Measurements from ENCODE around the gene EML5. TPM values are rescaled to one million over a fixed set of nuclear protein-coding genes. Genes with fewer than 3 reads are reported as not detected.

The EML5 gene
- total and polyA plus RNA-seq, 2 experiments from 2014 or later: 0.18 to 1.6 TPM

DNA sequence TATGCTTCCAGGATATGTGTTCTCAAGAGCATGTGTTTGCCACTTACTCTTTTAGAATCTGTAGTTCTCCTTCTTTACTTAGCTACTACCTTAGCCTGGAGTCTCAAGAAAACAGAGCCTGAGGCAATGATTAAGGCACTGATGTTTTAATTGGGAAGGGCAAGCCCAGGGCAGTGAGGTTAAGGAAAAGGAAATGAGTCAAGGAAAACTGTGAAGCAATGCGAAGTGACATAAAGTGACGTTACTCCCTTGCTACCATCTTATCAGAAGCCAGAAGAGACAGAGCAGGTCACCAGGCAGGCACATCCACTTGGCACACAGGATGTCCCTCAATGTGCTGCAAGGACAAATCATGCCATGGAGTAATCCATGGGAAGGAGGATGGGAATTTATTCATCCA is 11.3 kb upstream of the EML5 start:
- no peaks in the 10 kb centered on the region for H3K9me2 ChIP-seq (ENCODE audit: insufficient read depth)
- H3K27me3 ChIP-seq (ENCODE audit: insufficient read depth): no peaks in the 10 kb centered on the region
- no peaks in the 10 kb centered on the region for H3K36me3 ChIP-seq (ENCODE audit: insufficient read depth)
- no peak overlapping the region for H2AFZ ChIP-seq
- DNase-seq (ENCODE audit: low spot score) (no peak), ATAC-seq (no peak)
- peaks cover 12% of the 10 kb centered on the region; the same call in 2 of the 3 replicates for H3K9me3 Mint-ChIP-seq
- H3K27ac ChIP-seq (ENCODE audit: low read depth): no peak overlapping the region
- H3K4me1 Mint-ChIP-seq: no peaks in the 10 kb centered on the region
- H3K4me1 ChIP-seq (ENCODE audit: insufficient read depth): no peaks in the 10 kb centered on the region
- H3K79me2 ChIP-seq (replicated peaks; ENCODE audit: insufficient read depth): no peaks in the 10 kb centered on the region
- no peaks in the 10 kb centered on the region for H4K20me1 ChIP-seq (replicated peaks; ENCODE audit: insufficient read depth)
- H3K4me2 ChIP-seq: no peak overlapping the region
- peak overlapping the region; percentile 35; the same call in 1 of the 2 replicates for H3K27ac Mint-ChIP-seq
- TF ChIP-seq EZH2 (IDR thresholded peaks at IDR 0.05; ENCODE audit: low read depth, unreplicated experiment): no peak
- TF ChIP-seq STAT1 (IDR thresholded peaks at IDR 0.05; ENCODE audit: unreplicated experiment): no peak
- no peak for TF ChIP-seq ETS1 (IDR thresholded peaks at IDR 0.05)
- no peak for TF ChIP-seq CREB1 (CRISPR knock-in tag; IDR thresholded peaks at IDR 0.05; ENCODE audit: low read depth)
- TF ChIP-seq CTCF (conservative IDR thresholded peaks at IDR 0.05; ENCODE audit: low read depth in 2 of 2): no peak
- TF ChIP-seq ZNF114 (CRISPR knock-in tag; IDR thresholded peaks at IDR 0.05): no peak
- TF ChIP-seq ZNF462 (CRISPR knock-in tag; IDR thresholded peaks at IDR 0.05): no peak
- no peak for TF ChIP-seq POLR2AphosphoS5 (IDR thresholded peaks at IDR 0.05; ENCODE audit: low read depth)
- TF ChIP-seq NANOG (IDR thresholded peaks at IDR 0.05; ENCODE audit: borderline replicate concordance): no peak
- no peak for TF ChIP-seq EZH2phosphoT487 (IDR thresholded peaks at IDR 0.05; ENCODE audit: unreplicated experiment)
- H3K4me3 ChIP-seq: no peak overlapping the region
- H3K27me3 Mint-ChIP-seq (ENCODE audit: insufficient read depth, low read depth, poor library complexity): peaks cover 12% of the 10 kb centered on the region
- no peaks in the 10 kb centered on the region for H3F3A ChIP-seq (replicated peaks; ENCODE audit: low read depth)
- no peak overlapping the region for H3K4me3 Mint-ChIP-seq
- H3K36me3 Mint-ChIP-seq (ENCODE audit: low read depth): peaks cover 5% of the 10 kb centered on the region; the same call in 2 of the 3 replicates

Data from GM23338 (cell line).